Calu3 (cell line): ENCODE measurements around the gene SPSB2. TPM values are rescaled to one million over a fixed set of nuclear protein-coding genes. Genes with fewer than 3 reads are reported as not detected.

Source experiments
- BruUV-seq: library from RNA; stranded (reverse); fragments of 400-500 nt; replicated peaks from 2 replicates; lab custom pipeline; 2021; lab: Mats Ljungman, UMichigan
- CTCF ChIA-PET: fragments of 300-600 bp; sonication (Branson Sonifier 250); formaldehyde crosslinking; loops from one replicate; lab custom pipeline; 2022; ENCODE audit warnings: antibody characterized with exemption; lab: Charles Lee
- DNase-seq: peaks from one replicate; pipeline ENCODE4 v3.0.0; 2022
- H3K27ac Mint-ChIP-seq: one replicate; pipeline ENCODE4 v1.8.0; 2022; ENCODE audit warnings: mixed read lengths; ENCODE audit not compliant: unreplicated experiment
- H3K27me3 Mint-ChIP-seq: one replicate; pipeline ENCODE4 v1.8.0; 2022; ENCODE audit warnings: mixed read lengths; ENCODE audit not compliant: unreplicated experiment
- H3K36me3 Mint-ChIP-seq: one replicate; pipeline ENCODE4 v1.8.0; 2022; ENCODE audit warnings: mild to moderate bottlenecking, moderate library complexity, mixed read lengths; ENCODE audit not compliant: insufficient read depth, unreplicated experiment
- H3K4me1 Mint-ChIP-seq: one replicate; pipeline ENCODE4 v1.8.0; 2022; ENCODE audit warnings: mild to moderate bottlenecking, low read depth, mixed read lengths; ENCODE audit not compliant: unreplicated experiment
- H3K4me3 Mint-ChIP-seq: one replicate; pipeline ENCODE4 v1.8.0; 2022; ENCODE audit warnings: mild to moderate bottlenecking, low read depth, moderate library complexity, mixed read lengths; ENCODE audit not compliant: unreplicated experiment
- H3K9me3 Mint-ChIP-seq: one replicate; pipeline ENCODE4 v1.8.0; 2022; ENCODE audit warnings: low read depth, mixed read lengths; ENCODE audit not compliant: unreplicated experiment
- CTCF ChIP-seq: fragments of 200-600 bp; IDR thresholded peaks from one replicate; pipeline ENCODE4 v1.8.0; 2022; ENCODE audit warnings: antibody characterized with exemption; ENCODE audit not compliant: unreplicated experiment
- intact Hi-C: fragments of 100-400 bp; cut with micrococcal nuclease; formaldehyde crosslinking; loops from one replicate; pipeline ENCODE4 v1.10.0; 2022; ENCODE audit not compliant: unreplicated experiment
- total RNA-seq: library from RNA; stranded (reverse); gene quantifications from 2 replicates; pipeline ENCODE4 v1.2.3, GENCODE V29; 2022

SPSB2 gene
- total RNA-seq, 1 experiment from 2014 or later, result 18.0 TPM

DNA sequence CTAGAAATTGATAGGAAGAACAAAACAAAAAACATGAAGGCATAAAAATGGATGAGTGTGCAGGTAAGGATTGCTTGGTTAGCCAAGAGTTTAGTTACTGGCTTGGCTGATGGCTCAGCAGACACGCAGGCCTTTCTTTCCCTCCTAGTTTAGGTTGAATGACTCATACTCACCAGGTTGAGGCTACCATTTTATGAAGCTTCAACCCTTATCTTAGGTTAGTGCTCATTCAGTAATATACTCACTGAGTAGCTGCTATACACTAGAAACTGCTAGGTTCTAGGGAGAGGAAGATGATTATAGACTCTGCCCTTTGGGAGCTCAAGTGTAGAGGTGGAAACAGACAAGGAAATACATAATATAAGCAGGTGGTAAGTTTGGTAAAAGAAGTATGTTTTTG, 38.8 kb downstream of the SPSB2 start:
- Mint-ChIP-seq H3K4me3 (no peak overlapping the region), H3K36me3 (peaks cover 8% of the 10 kb centered on the region), H3K4me1 (peaks cover 20% of the 10 kb centered on the region), H3K9me3 (no peaks in the 10 kb centered on the region), H3K27me3 (peaks cover 87% of the 10 kb centered on the region), H3K27ac (no peak overlapping the region)
- no peak for DNase-seq
- intact Hi-C loops, result loop anchor here (2.0 kb wide), 1 partner anchor 81 kb away; the partner anchor contains the start of gene MLF2
- BruUV-seq, result no TSS peak
- TF ChIP-seq CTCF, result no peak
- CTCF ChIA-PET, result interaction anchor here (0.5 to 2.1 kb wide), 4 partner anchors 9 to 68 kb away, joined by 4 to 11 read pairs (median 8); partner anchors contain the start of genes CDCA3, PTMS and USP5

DNA sequence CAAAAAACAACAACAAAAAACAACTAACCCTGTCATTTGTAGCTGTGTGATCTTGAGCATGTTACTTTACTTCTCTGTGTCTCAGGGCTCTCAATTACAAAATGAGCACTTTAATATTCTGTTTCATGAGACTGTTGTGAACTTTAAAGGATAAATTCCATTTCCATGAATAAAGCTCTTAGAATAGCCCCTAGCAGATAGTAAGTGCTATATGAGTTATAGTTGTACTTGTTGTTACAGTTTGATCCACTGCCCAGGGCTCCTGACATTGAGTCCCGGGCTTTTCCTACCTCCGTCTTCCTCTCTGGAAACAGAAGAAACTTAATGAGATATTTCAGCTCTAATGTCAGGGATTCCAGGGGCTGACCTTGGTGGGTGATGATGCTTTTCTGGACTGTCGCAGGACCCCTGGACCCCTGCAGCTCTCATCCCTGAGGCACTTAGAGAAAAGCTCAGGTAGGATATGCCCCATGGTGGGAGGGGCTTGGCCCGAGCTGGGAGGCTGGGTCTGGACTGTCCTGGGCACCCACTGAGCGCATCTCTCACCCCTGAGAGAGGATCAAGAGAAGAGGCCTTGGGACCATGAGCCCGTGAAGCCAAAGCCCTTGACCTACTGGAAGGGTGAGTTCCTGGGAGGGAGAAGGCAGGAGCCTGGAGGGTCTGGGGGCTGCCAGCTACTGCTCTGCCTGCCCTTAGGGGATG, 39.8 kb downstream of the SPSB2 start:
- no TSS peak for BruUV-seq
- no peak for DNase-seq
- Mint-ChIP-seq H3K4me3 (no peak overlapping the region), H3K36me3 (peaks cover 14% of the 10 kb centered on the region), H3K27me3 (peaks cover 87% of the 10 kb centered on the region), H3K9me3 (no peaks in the 10 kb centered on the region), H3K27ac (no peak overlapping the region), H3K4me1 (peaks cover 20% of the 10 kb centered on the region)
- no peak for TF ChIP-seq CTCF
- CTCF ChIA-PET, result interaction anchor here (0.6 to 1.3 kb wide), 3 partner anchors 34 to 124 kb away, joined by 3 to 5 read pairs (median 4); partner anchors contain the start of genes SPSB2 and TPI1
- intact Hi-C loops, result no loop called here

DNA sequence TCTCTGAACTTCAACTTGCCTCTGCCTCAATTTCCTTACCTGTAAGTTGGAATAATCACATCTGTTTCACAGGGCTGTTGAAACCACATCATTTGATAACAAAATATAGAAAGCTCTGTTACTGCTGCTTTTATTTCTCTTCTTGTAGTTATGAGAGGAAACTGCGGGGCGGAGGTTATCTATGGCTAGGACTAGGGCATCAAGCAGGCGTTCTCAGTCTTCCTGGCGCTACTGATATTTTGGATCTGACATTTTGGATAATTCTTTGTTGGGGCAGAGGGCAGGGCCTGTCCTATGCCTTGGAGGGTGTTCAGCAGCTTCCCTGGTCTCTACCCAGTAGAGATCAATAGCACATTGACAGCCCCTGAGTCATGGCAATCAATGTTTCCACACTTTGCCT, 41.0 kb downstream of the SPSB2 start:
- intact Hi-C loops, result no loop called here
- Mint-ChIP-seq H3K4me1 (peaks cover 28% of the 10 kb centered on the region), H3K4me3 (no peak overlapping the region), H3K36me3 (peaks cover 20% of the 10 kb centered on the region), H3K27me3 (peaks cover 88% of the 10 kb centered on the region), H3K9me3 (no peaks in the 10 kb centered on the region), H3K27ac (no peak overlapping the region)
- no peak for DNase-seq
- no peak for TF ChIP-seq CTCF
- CTCF ChIA-PET, result interaction anchor here (1.6 kb wide), 1 partner anchor 20 kb away, joined by 6 read pairs; the partner anchor contains the start of genes CDCA3 and USP5
- no TSS peak for BruUV-seq

DNA sequence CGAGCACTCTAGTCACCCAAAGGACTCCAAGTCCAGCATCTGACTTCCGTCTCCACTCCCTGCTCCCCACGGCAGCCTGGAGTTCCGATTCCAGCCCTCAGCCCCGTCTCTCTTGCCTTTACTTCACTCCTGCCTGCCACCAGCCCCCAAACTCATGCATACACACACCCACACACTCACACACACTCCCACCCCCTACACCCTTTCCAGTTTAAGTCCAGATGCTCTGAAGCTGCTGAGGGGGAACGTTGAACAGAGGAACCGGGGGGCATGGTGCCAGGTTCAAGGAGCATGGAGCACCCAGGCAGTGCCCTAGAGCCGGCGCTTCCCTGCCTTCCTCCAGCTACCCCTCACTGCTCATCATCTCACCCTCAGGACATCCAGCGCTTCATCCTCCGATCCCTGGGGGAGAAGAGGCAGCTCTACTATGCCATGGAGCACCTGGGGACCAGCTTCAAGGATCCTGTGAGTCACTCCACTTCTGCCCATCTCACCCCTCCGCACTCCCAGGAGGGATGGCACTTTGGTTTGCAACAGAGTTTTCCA, 41.6 kb downstream of the SPSB2 start:
- CTCF ChIA-PET, result interaction anchor here (1.2 to 1.6 kb wide), 3 partner anchors 10 to 20 kb away, joined by 3 to 6 read pairs (median 5); partner anchors contain the start of genes CDCA3, GPR162 and USP5

More for the DNA sequence above, 41.6 kb downstream of the SPSB2 start:
- Mint-ChIP-seq H3K9me3 (no peaks in the 10 kb centered on the region), H3K27me3 (peaks cover 88% of the 10 kb centered on the region), H3K4me1 (peaks cover 29% of the 10 kb centered on the region), H3K4me3 (no peak overlapping the region), H3K27ac (no peak overlapping the region), H3K36me3 (peaks cover 16% of the 10 kb centered on the region)
- BruUV-seq, result no TSS peak
- no peak for DNase-seq
- intact Hi-C loops, result no loop called here
- TF ChIP-seq CTCF, result no peak
